ENCODE results near the gene CCPG1.

Gene CCPG1

DNA sequence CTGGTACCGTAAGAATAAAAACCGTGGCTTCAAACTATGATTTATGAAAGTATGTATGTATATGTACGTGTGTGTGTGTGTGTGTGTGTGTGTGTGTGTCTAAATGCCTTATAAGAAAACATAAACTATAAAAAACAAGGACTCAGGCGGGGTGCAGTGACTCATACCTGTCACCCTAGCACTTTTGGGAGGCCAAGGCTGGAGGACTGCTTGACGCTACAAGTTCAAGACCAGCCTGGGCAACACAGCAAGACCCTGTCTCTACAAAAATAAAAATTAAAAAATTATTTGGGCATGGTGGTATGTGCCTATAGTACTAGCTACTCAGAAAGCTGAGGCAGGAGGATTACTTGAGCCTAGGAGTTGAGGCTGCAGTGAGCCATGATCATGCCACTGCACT, 29.1 kb downstream of the CCPG1 start:
- DNase-seq: no peak

DNA sequence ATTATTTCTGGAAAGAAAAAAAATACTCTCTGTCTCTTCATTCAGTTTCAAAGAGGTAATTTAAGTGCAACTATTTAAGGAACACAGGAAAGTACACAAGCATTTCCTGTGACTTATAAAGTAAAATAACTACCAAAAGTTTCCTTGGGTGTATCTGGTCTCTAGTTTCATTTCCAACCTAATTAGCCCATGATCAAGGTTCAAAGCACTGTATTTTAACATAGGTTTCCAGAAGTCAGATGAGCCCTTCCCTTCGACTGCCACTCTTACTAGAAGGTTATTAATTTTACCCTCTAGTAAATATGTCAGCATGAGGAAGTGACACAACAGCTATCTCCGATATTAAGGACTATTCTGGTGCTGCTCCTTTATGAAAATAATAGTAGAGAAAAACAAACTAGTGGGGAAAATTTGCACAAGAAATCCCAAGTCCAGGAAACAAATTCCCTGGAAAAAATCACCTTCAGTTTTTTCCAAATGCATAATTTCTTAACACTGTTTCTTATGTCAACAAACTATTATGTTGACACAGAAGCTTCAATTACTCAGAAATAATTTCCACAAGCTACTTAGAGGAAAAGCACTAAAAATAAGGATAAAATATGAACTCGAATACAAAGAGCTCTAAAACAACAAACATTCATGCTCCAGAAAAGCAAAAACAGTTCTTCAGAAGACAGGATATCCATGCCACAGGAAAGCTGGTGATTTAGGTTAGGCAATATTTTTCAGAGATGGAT, 35.3 kb downstream of the CCPG1 start:
- DNase-seq: no peak

DNA sequence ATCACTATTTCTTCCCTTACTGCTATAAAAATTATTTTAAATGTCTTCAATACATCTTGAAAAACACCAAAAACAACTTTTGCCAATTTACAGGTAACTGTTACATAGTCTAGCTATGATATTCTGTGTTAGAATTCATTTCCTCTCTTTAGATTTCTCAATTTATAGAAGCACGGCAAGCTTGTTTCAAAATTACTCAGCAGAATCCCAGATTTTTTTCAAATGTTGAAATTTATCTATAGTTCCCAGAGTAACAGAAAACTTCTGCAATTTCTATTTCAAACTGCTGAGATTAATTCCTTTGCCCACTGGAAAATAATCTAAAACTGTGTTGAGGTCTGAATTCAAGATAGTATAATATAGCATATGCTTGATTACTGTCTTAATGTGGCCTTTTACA, 41.2 kb downstream of the CCPG1 start:
- DNase-seq: no peak

DNA sequence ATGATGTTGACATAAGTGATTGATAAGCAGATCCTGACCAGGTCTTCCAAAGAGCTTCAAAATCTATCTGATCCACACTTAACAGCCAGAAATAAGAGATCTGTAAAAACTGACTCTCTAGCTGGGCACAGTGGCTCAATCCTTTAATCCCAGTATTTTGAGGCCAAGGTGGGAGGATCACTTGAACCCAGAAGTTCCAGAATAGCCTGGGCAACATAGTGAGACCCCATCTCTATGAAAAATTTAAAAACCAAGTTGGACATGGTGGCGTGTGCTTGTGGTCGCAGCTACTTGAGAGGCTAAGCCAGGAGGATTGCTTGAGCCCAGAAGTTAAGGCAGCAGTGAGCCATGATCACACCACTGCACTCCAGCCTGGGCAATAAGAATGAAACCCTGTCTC, 45.5 kb downstream of the CCPG1 start:
- DNase-seq: no peak

DNA sequence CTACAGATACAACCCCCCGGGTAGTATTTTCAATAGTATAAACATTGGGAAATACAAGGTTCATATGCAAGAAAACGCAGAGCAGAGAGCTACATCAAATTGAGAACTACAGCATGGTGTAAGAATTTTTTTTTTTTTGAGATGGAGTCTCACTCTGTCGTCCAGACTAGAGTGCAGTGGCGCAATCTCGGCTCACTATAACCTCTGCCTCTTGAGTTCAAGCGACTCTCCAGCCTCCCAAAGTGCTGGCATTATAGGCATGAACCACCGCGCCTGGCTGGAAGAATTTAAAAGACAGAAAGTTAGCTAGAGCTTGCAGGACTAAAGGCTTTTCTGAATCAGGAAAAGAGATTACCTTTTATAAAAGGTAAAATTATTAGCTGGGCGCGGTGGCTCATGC, 47.1 kb downstream of the CCPG1 start:
- no peak for DNase-seq

DNA sequence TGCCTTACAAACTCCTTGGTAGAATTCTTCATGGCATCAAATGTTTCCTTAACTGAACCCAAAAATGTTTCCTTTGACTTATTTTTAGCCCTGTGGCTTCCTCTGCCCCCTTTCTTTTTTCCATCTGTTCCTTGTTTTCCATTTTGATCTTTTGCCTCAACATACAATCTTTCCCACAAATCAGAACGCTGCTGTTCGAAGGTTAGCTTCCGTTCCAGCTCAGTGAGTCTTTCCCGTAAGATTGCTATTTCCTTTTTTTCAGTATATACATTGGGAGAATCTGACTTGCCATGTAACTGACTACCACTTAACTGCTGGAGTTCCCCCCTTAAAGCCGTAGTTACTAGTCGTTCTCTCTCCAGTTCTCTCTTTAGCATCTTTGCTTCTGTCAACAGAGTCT, 47.9 kb downstream of the CCPG1 start:
- DNase-seq: no peak

DNA sequence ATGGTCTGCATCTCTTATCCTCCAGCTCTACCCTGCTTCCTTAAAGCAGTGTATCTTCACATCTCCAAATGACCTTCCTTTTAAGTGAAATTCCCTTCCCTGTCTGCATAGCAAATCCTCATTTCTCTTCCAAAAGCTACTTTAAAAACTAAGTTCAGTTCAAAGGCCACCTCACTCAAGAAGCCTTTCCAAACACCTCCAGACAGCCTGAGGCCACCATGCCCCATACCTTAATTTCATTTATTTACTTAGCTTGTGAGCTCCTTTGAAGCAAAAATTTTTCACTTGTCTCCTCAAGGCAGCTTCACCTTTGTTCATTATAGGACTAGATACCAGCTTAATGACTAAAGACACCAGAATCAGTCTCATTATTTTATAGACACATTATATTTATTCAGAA, 49.7 kb downstream of the CCPG1 start:
- DNase-seq: no peak

DNA sequence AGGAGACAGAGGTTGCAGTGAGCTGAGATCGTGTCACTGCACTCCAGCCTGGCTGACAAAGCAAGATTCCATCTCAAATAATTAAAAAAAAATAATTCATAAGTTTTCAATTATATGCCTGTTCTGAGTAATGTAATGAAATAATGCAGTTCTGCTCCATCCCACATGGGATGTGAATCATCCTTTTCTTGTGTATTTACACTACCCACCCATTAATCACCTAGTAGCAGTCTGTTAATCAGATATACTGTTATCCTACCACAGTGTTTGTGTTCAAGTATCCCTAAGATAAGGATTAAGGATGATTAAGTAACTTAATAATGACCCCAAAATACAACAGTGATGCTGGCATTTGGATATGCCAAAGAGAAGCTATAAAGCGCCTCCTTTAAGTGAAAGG, 50.4 kb downstream of the CCPG1 start:
- DNase-seq: no peak

DNA sequence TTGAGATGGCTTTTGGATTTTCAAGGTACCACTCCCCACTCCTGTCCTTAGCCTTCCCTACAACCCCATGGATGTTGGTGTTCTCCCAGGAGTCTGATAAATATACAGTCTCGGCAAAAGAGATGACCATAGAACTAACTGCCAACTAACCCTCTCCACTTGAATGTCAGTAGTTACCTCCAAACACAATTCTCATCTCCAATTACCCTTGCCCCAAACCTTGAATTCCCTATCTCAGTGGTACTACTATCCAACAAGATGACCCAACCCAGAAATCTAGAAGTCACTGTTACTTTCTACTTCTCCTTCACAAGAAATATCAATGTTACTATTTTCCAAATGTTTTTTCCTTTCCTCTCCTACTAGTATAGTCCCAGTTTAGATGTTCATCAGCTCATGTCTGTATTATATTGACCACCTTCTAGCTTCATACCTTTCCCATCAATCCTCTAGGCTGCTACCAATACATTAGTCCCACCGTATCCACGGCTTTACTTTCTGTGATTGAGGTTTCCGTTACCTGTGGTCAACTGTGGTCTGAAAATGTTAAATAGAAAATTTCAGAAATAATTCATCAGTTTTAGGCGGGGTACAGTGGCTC, 51.1 kb downstream of the CCPG1 start:
- DNase-seq: no peak

DNA sequence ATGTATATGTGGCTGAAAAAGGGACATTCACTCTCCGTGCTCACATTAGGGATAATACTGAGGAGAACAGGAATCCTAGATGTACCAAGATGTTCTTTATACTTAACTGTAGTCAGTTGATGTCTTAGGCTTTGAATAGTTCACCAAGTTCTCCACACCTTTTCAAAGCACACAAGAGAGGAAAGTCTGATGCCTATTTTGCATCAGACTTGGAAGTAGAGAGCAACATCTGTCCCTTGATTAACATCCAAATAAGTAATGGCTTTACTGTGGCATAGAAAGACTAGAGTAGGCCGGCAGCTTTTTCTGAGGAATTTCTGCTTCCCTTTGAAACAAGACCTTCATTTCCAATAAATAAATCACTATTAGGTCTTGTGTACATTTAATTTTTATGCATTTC, 55.1 kb downstream of the CCPG1 start:
- DNase-seq: no peak

DNA sequence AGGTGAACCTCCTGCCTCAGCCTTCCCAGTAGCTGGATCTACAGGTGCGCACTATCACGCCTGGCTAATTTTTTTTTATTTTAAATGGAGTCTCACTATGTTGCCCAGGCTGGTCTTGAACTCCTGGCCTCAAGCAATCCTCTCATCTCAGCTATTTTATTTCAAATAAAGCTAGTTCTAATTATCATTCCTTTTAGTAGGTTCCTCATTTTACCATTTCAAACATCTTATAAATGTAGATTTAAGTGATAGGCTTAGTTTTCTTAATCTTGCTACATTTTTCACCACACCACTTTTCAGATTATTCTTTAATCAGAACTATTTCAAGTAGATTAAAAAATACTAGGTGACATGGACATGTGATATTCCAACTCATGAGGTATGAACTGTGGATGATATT, 58.9 kb downstream of the CCPG1 start:
- no peak for DNase-seq

DNA sequence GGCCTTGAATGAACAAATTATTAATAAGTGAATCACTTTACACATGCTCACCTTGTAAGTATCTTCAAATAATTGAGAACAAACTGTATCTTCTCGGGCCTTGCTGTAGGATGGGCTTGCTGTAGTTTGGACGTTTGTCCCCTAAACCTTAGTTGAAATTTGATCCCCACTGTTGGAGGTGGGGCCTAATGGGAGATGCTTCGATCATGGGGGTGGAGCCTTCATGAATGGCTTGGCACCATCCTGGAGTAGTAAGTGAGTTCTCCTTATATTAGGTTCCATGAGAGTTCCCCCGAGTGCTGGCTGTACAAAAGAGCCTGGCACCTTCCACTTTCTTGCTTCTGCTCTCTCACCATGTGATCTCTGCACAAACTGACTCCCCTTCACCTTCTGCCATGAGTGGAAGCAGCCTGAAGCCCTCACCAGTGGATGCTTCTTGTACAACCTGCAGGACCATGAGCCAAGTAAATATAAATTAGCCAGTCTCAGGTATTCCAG, 59.8 kb downstream of the CCPG1 start:
- DNase-seq: no peak

DNA sequence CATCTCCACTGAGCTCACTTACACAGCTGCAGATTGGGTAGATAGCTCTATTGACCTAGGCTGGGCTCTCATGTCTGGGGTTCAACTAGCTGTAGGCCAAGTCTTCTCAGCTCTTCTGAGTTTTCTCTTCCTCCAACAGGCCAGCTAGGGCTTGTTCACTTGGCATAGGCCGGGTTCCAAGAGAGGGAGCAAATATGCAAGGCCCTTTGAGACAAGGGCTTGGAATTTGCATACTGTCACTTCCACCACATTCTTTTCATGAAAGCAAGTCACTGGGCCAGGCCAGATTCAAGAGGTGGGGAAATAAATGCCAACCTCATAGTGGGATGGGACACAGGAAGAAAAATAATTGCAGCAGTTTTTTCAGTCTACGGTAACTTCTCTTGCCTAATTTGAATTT, 64.0 kb downstream of the CCPG1 start:
- no peak for DNase-seq

DNA sequence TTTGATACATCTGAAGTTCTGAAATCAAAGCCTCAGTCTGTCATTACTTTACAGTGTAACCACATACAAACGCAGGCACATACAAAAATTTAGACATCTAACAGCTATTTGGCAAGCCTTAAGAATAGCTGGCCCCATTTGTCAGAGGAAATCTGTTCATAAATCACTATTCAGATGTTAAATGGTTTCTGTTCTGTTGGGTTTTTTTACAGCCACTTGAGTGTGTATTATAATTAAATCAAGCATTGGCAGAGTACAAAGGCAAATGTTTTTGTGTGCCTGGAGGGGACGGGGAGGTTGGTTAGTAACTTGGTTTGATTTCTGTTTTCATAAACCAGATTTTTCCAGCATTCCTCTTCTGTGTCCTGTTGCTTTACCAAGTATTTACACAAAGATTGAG, 65.0 kb downstream of the CCPG1 start:
- no peak for DNase-seq

DNA sequence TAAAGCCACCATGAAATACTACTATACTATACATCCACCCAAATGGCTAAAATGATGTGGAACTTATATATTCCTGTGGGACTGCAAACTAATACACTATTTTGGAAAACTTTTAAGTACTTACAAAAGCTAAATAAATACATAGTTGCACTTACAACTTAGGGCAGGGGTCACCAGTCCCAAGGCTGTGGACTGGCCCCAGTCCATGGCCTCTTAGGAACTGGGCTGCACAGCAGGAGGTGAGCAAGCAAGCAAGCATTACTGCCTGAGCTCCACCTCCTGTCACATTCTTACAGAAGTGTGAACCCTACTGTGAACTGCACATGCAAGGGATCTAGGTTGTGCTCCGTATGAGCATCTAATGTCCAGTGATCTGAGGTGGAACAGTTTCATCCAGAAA, 71.0 kb downstream of the CCPG1 start:
- DNase-seq: no peak

DNA sequence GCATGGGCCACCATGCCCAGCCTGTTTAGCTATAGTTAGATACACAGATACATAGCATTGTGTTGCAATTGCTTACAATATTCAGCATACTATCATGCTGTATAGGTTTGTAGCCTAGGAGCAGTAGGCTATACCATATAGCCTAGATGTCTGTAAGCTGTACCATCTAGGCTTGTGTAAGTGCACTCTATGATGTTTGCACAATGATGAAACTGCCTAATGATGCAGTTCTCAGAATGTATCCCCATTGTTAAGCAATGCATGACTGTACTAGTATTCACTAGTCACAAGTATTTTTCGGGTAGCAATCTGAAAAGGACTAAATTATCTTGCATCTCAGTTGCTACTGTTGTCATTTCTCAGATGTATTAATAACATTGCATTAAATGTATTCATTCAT, 73.2 kb downstream of the CCPG1 start:
- no peak for DNase-seq

DNA sequence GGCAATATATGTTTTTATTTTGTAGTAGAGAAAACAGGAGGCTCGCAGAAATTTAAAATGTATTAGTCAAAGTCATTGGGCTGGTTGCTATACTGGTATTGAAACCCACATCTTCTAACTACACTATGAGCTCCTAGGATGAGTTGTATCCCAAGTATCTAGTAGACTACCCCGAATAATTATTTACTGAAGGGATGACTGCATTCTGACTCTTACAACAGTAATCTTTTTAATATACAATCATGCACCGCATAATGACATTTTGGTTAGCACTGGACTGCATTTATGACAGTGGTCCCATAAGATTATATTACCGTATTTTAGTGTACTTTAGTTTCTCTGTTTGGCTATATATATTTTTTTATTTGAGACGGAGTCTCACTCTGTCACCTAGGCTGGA, 73.8 kb downstream of the CCPG1 start:
- no peak for DNase-seq

DNA sequence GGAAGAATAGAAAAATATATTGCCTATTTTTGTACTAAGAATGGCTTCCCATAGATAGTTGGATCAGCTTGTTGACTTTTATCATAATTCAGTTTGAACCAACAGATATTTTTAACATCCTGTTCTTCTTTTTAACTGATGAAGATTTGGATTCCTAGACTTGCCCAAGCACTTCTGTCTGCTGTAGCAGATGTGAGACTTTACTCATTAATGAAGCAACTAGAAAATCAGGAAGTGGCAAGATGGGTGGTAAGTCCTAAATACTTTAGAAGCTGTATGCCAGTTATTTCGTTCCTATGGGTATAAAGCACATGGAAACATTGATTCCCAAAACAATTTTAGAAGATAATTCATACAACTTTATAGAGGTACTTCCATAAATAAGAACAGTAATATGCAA, 80.8 kb downstream of the CCPG1 start:
- no peak for DNase-seq

DNA sequence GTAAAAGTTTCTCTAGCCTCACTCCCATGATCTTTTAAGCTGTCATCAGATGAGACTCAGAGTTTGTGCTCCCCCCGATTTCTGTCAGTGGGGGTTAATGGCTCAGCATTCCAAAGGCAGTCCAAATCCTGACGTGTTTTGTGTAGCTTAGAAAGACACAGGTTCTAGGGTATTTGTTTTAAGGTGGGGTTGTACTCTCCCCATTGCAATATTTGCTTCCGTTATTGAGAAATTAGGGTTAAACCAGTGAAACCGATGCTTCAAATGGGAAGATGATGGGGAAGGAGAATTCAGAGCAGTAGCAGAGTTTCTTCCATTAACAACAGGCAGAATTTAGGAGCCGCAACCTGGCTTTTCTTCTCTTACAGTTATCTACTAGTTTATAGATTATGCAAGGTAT, 85.7 kb downstream of the CCPG1 start:
- no peak for DNase-seq

DNA sequence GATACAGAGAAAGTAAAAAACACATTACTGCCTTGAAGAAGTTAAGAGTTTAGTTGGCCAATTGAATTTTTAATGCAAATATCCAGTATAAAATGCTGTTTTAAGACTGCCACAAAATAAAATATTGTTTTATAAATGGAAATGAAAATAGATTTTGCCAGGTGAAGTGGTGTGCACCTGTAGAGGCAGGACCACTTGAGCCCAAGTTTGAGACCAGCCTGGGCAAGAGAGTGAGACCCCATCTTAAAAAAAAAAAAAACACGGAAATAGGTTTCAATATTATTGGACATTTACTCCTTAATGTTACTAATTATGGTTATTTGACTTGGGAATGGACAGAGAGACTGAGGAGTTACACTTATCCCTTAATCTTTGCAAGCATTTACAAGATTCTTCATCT, 87.2 kb downstream of the CCPG1 start:
- DNase-seq: no peak

DNA sequence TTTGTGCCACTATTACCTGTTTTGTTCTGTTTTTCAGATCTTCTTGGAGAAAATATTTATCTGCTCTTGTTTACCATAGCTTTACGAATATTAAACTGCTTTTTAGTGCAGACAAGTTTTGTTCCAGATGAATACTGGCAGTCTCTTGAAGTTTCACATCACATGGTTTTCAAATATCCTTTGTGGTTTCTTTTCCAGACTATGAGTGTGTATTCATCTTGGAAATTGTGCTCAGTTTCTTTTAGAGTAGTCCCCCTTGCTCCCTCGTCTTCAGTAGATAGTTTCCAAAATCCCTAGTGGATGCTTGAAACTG, 88.0 kb downstream of the CCPG1 start:
- no peak for DNase-seq

DNA sequence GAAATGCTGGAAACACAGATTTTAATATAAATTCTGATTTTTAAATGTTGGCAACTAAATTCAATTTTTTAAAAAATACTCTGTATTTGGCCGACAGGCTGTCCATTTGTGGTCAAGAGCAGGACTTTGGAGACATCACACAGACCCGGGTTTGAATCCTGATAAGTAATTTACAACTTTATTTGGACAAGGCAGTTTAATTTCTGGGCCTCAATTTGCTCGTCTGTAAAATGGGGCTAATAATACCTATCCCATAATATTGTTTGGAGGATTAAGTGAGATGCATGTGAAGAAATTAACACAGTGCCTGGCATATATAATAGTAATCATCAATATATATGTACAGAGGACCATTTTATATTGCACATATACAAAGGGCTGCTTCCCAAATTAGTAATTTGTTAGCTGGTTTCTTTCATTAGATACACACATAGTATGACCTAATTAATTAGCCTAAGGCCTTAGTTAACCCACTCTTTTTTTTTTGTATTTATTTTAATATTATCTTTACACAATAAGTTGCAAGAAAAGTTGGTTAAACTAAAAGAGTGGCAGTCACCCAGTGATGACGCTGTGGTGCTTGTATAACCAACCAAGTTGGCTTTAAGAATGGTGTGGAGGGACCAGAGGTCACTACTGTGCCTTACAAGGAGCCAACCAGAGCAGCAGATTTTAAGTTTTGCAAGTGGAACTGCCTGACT, 88.5 kb downstream of the CCPG1 start:
- no peak for DNase-seq

DNA sequence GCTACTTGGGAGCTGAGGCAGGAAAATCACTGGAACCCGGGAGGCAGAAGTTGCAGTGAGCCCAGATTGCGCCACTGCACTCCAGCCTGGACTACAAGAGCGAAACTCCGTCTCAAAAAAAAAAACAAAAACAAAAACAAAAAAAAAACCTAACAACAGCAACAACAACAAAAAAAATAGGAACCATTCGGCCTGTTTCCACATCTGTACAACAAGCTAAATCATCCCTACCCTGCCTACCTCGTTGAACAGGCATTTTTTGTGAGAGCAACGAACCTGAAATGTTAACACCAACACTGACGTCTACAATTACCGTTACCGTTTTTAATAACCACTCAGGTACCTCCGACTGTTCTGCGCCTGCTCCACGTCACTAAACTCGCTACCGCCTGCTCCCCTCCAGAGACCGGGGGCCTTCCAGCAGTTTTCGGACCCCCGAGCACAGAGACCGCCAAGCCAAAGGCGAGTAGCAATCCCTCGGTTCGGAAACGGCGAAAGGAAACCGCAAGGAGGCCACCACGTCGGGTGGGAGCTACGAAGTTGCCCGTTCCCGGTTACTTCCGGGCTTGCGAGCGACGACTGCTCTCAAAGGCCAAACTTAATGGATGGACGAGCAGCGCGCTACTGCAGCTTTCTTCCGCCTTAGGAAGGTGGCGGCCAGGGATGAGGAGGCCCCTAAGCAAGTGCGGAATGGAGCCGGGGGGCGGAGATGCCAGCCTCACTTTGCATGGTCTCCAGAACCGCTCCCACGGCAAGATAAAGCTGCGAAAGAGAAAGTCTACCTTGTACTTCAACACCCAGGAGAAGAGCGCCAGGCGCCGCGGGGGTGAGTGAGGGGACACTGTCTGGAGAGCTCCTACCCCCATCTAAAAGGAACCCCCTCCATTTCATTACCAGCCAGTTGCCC, 89.3 kb downstream of the CCPG1 start, which contains the start of the genes PIGB and PIGBOS1:
Gene PIGB (plus strand): TSS at position 635 of the 907 bp plus-strand sequence. CDS start 29 bp downstream, at position 664.
Gene PIGBOS1 (minus strand): TSS at position 536 of the 907 bp plus-strand sequence. CDS start 1,331 bp downstream, outside the sequence.
- peak; percentile 51 for DNase-seq
